SK-N-SH (cell line): ENCODE data around the gene MALRD1. TPM values are rescaled to one million over a fixed set of nuclear protein-coding genes. Genes with fewer than 3 reads are reported as not detected.

Source experiments
- CTCF ChIA-PET: fragments of 300-600, 350-600 bp; formaldehyde crosslinking; extraction: SDS; loops from one replicate; lab custom pipeline; 2021; lab: Yijun Ruan, JAX
- POLR2A ChIA-PET: fragments of 350-600 bp; sonication (Branson Sonifier 250); formaldehyde crosslinking; extraction: SDS; loops from one replicate; lab custom pipeline; 2020; ENCODE audit warnings: antibody characterized with exemption, inconsistent platforms; lab: Yijun Ruan, JAX
- DNase-seq: peaks from one replicate; pipeline ENCODE4 v3.0.0; 2012
- H2AFZ ChIP-seq: fragments of 200-600 bp; sonication (generic); 2 replicates; pipeline ENCODE4 v1.8.1; 2016; ENCODE audit warnings: antibody characterized with exemption, mild to moderate bottlenecking, low read depth
- H3F3A ChIP-seq: fragments of 200-600 bp; sonication (generic); replicated peaks from 2 replicates; pipeline ENCODE3; 2016; ENCODE audit warnings: antibody characterized with exemption, mild to moderate bottlenecking; ENCODE audit not compliant: insufficient read depth
- H3K27ac ChIP-seq, 2 experiments: fragments of 200-500 bp in 1 of 2; fragments of 200-600 bp in 1 of 2; sonication (Bioruptor generic) in 1 of 2; sonication (generic), shearing (Covaris generic) in 1 of 2; 2 replicates each; pipeline versions ENCODE4 v1.5.1 to v1.6.1; 2014 to 2016; ENCODE audit warnings: low read depth in 2 of 2, inconsistent platforms in 1 of 2, low read length in 1 of 2, mild to moderate bottlenecking in 1 of 2, mixed read lengths in 1 of 2
- H3K27me3 ChIP-seq: fragments of 200-600 bp; sonication (generic), shearing (Covaris generic); 2 replicates; pipeline ENCODE4 v1.6.1; 2016; ENCODE audit warnings: mixed run types; ENCODE audit not compliant: insufficient read depth
- H3K36me3 ChIP-seq, 2 experiments: fragments of 200-500 bp in 1 of 2; fragments of 200-600 bp in 1 of 2; sonication (Bioruptor generic) in 1 of 2; sonication (generic) in 1 of 2; replicated peaks in 1 of 2; 2 replicates each; pipeline versions ENCODE3 to v1.5.1; 2014 to 2016; ENCODE audit warnings: low read length in 1 of 2, mild to moderate bottlenecking in 1 of 2; ENCODE audit not compliant: insufficient read depth in 2 of 2, control insufficient read depth in 1 of 2
- H3K4me1 ChIP-seq, 2 experiments: fragments of 200-500 bp in 1 of 2; fragments of 200-600 bp in 1 of 2; sonication (Bioruptor generic) in 1 of 2; sonication (generic), shearing (Covaris generic) in 1 of 2; 2 replicates each; pipeline versions ENCODE4 v1.5.1 to v1.6.1; 2014 to 2016; ENCODE audit warnings: low read depth in 1 of 2, low read length in 1 of 2, mixed run types in 1 of 2; ENCODE audit not compliant: insufficient read depth in 2 of 2, control insufficient read depth in 1 of 2
- H3K4me2 ChIP-seq: fragments of 200-600 bp; sonication (generic), shearing (Covaris generic); 2 replicates; pipeline ENCODE4 v1.6.1; 2017; ENCODE audit warnings: mixed run types
- H3K4me3 ChIP-seq, 2 experiments: fragments of 200-500 bp in 1 of 2; fragments of 200-600 bp in 1 of 2; sonication (Bioruptor generic) in 1 of 2; sonication (generic), shearing (Covaris generic) in 1 of 2; 2 replicates each; pipeline versions ENCODE4 v1.5.1 to v1.8.1; 2014 to 2016; ENCODE audit warnings: low read depth in 2 of 2, inconsistent platforms in 1 of 2, low read length in 1 of 2, mild to moderate bottlenecking in 1 of 2, mixed read lengths in 1 of 2, moderate library complexity in 1 of 2
- H3K79me2 ChIP-seq: fragments of 200-600 bp; sonication (generic); 2 replicates; pipeline ENCODE4 v1.8.1; 2017; ENCODE audit warnings: mild to moderate bottlenecking; ENCODE audit not compliant: insufficient read depth
- H3K9ac ChIP-seq: fragments of 200-600 bp; sonication (generic); 2 replicates; pipeline ENCODE4 v1.6.1; 2017; ENCODE audit warnings: mixed run types
- H3K9me2 ChIP-seq: fragments of 200-600 bp; sonication (generic); 2 replicates; pipeline ENCODE4 v1.6.1; 2017; ENCODE audit warnings: mixed run types
- H3K9me3 ChIP-seq: fragments of 200-600 bp; sonication (generic); 2 replicates; pipeline ENCODE4 v1.6.1; 2017; ENCODE audit warnings: mixed run types, mild to moderate bottlenecking, moderate library complexity
- H4K20me1 ChIP-seq: fragments of 200-600 bp; sonication (generic); 2 replicates; pipeline ENCODE4 v1.6.1; 2017; ENCODE audit warnings: mild to moderate bottlenecking, mixed run types; ENCODE audit not compliant: insufficient read depth
- ELF1 ChIP-seq: IDR thresholded peaks from 2 replicates; pipeline ENCODE4 v1.4.0; 2012
- FOSL2 ChIP-seq: IDR thresholded peaks from 2 replicates; pipeline ENCODE4 v1.4.0; 2012; ENCODE audit warnings: low read depth, mild to moderate bottlenecking, moderate library complexity, borderline replicate concordance
- FOXM1 ChIP-seq: IDR thresholded peaks from 2 replicates; pipeline ENCODE4 v1.4.0; 2012; ENCODE audit warnings: low read depth, mild to moderate bottlenecking
- GABPA ChIP-seq: IDR thresholded peaks from 2 replicates; pipeline ENCODE4 v1.4.0; 2012; ENCODE audit warnings: low read depth, mild to moderate bottlenecking
- MXI1 ChIP-seq: IDR thresholded peaks from 2 replicates; pipeline ENCODE4 v1.6.1; 2012; ENCODE audit warnings: mild to moderate bottlenecking, low read depth, low read length, improper control_type of control experiment
- NFIC ChIP-seq: IDR thresholded peaks from 2 replicates; pipeline ENCODE4 v1.4.0; 2012; ENCODE audit warnings: borderline replicate concordance
- POLR2AphosphoS5 ChIP-seq: IDR thresholded peaks from 2 replicates; pipeline ENCODE4 v1.6.1; 2012; ENCODE audit warnings: low read depth, low read length
- RAD21 ChIP-seq: IDR thresholded peaks from 2 replicates; pipeline ENCODE4 v1.6.1; 2012; ENCODE audit warnings: mild to moderate bottlenecking, low read length
- RCOR1 ChIP-seq: fragments of 150-350 bp; IDR thresholded peaks from 2 replicates; pipeline ENCODE4 v1.6.1; 2017; ENCODE audit warnings: antibody characterized with exemption, low read length
- RFX5 ChIP-seq: IDR thresholded peaks from 2 replicates; pipeline ENCODE4 v1.6.1; 2012; ENCODE audit warnings: mild to moderate bottlenecking, improper control_type of control experiment, low read length
- RXRA ChIP-seq: IDR thresholded peaks from 2 replicates; pipeline ENCODE4 v1.4.0; 2012; ENCODE audit warnings: low read depth, mild to moderate bottlenecking, borderline replicate concordance
- SMC3 ChIP-seq: IDR thresholded peaks from 2 replicates; pipeline ENCODE4 v1.6.1; 2012; ENCODE audit warnings: low read depth, low read length, improper control_type of control experiment
- TCF12 ChIP-seq: IDR thresholded peaks from 2 replicates; pipeline ENCODE4 v1.4.0; 2012
- TEAD4 ChIP-seq: IDR thresholded peaks from 2 replicates; pipeline ENCODE4 v1.4.0; 2012; ENCODE audit warnings: mild to moderate bottlenecking, borderline replicate concordance; ENCODE audit not compliant: insufficient read depth
- WGBS: methylation state at CpG from one replicate; pipeline ENCODE4 v1.1.6; 2017; ENCODE audit warnings: low lambda C conversion rate; 5-methylcytosine and 5-hydroxymethylcytosine counted together
- polyA plus RNA-seq, 3 experiments: library from polyadenylated mRNA; depleted of rRNA; stranded (reverse); fragments of >200 nt; gene quantifications; 2 replicates each; pipeline ENCODE4 v1.2.3, GENCODE V29; 2012
- TF ChIP-seq, protein P1 (sequence below): fragments of 150-350 bp; IDR thresholded peaks from 2 replicates; pipeline ENCODE4 v1.6.1; 2017; ENCODE audit warnings: antibody characterized with exemption, low read length, low read depth, borderline replicate concordance
- TF ChIP-seq, protein P2 (sequence below): fragments of 150-350 bp; IDR thresholded peaks from 2 replicates; pipeline ENCODE4 v1.6.1; 2016; ENCODE audit warnings: mild to moderate bottlenecking, low read depth, low read length
- TF ChIP-seq, protein P3 (sequence below): IDR thresholded peaks from 2 replicates; pipeline ENCODE4 v1.4.0; 2012; ENCODE audit warnings: low read depth, borderline replicate concordance
- TF ChIP-seq, protein P4 (sequence below): IDR thresholded peaks from 2 replicates; pipeline ENCODE4 v1.4.0; 2012; ENCODE audit warnings: low read depth, borderline replicate concordance

Gene MALRD1
- polyA plus RNA-seq, 1 of the 3 experiments (the other 2 are of a cell fraction) = not detected

DNA sequence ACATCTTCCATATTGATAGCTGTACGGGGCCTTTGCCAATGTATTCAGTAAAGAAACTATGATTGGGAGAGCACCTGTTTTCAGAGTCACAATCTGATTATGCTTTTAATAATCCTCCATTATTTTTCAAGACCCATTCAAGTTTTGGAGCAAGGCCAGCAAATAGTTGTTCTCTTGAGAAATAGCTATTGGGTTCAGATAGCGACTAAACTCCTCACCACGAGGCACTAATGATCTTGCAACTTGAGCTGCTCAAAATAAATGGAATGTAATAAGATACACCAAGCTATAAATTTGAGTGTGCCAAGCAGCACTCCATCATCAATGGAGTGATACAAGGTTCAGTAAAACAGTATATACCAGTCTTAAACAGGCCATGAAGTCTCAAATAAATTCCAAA is 7.4 kb upstream of the MALRD1 start:
- no peaks in the 10 kb centered on the region for H3K4me1 ChIP-seq
- POLR2A ChIA-PET = no interaction called here
- no peaks in the 10 kb centered on the region for H4K20me1 ChIP-seq
- no peak overlapping the region for H2AFZ ChIP-seq
- TF ChIP-seq, protein P1, sequence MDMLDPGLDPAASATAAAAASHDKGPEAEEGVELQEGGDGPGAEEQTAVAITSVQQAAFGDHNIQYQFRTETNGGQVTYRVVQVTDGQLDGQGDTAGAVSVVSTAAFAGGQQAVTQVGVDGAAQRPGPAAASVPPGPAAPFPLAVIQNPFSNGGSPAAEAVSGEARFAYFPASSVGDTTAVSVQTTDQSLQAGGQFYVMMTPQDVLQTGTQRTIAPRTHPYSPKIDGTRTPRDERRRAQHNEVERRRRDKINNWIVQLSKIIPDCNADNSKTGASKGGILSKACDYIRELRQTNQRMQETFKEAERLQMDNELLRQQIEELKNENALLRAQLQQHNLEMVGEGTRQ = no peak
- TF ChIP-seq RXRA (no peak), RAD21 (no peak), GABPA (no peak), POLR2AphosphoS5 (no peak), FOSL2 (no peak), SMC3 (no peak), TEAD4 (no peak), RCOR1 (no peak), RFX5 (no peak), NFIC (no peak), TCF12 (no peak), FOXM1 (no peak), MXI1 (no peak), ELF1 (no peak)
- TF ChIP-seq, protein P2, sequence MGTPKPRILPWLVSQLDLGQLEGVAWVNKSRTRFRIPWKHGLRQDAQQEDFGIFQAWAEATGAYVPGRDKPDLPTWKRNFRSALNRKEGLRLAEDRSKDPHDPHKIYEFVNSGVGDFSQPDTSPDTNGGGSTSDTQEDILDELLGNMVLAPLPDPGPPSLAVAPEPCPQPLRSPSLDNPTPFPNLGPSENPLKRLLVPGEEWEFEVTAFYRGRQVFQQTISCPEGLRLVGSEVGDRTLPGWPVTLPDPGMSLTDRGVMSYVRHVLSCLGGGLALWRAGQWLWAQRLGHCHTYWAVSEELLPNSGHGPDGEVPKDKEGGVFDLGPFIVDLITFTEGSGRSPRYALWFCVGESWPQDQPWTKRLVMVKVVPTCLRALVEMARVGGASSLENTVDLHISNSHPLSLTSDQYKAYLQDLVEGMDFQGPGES = no peak
- TF ChIP-seq, protein P3, sequence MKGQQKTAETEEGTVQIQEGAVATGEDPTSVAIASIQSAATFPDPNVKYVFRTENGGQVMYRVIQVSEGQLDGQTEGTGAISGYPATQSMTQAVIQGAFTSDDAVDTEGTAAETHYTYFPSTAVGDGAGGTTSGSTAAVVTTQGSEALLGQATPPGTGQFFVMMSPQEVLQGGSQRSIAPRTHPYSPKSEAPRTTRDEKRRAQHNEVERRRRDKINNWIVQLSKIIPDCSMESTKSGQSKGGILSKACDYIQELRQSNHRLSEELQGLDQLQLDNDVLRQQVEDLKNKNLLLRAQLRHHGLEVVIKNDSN = no peak
- TF ChIP-seq, protein P4, sequence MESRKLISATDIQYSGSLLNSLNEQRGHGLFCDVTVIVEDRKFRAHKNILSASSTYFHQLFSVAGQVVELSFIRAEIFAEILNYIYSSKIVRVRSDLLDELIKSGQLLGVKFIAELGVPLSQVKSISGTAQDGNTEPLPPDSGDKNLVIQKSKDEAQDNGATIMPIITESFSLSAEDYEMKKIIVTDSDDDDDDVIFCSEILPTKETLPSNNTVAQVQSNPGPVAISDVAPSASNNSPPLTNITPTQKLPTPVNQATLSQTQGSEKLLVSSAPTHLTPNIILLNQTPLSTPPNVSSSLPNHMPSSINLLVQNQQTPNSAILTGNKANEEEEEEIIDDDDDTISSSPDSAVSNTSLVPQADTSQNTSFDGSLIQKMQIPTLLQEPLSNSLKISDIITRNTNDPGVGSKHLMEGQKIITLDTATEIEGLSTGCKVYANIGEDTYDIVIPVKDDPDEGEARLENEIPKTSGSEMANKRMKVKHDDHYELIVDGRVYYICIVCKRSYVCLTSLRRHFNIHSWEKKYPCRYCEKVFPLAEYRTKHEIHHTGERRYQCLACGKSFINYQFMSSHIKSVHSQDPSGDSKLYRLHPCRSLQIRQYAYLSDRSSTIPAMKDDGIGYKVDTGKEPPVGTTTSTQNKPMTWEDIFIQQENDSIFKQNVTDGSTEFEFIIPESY = no peak
- no peak for DNase-seq
- no peaks in the 10 kb centered on the region for H3K79me2 ChIP-seq
- H3K9me2 ChIP-seq = no peaks in the 10 kb centered on the region
- CTCF ChIA-PET = no interaction called here
- no peaks in the 10 kb centered on the region for H3F3A ChIP-seq
- 48% methylated on average over 3 of the region's 3 CpGs for WGBS
- H3K4me3 ChIP-seq = no peak overlapping the region
- H3K27ac ChIP-seq = no peak overlapping the region
- H3K4me2 ChIP-seq = no peak overlapping the region
- H3K36me3 ChIP-seq = no peaks in the 10 kb centered on the region
- H3K9ac ChIP-seq = no peak overlapping the region
- no peaks in the 10 kb centered on the region for H3K9me3 ChIP-seq
- H3K27me3 ChIP-seq = no peaks in the 10 kb centered on the region
